Astrocyte (in vitro differentiated cells and primary cell): Measurements from ENCODE around the gene GZMA. TPM values are rescaled to one million over a fixed set of nuclear protein-coding genes. Genes with fewer than 3 reads are reported as not detected.
A peak's percentile ranks its signal among the peaks of the same experiment; 100 is the strongest.

ENCODE experiments used
- DNase-seq: peaks from one replicate; pipeline ENCODE4 v3.0.0-alpha.2; 2010; ENCODE audit warnings: low read depth
- FAIRE-seq: peaks from 2 replicates; lab custom pipeline; 2011; peaks lifted over from hg19 to GRCh38; lab: Jason Lieb, UNC
- H2AFZ ChIP-seq: 2 replicates; pipeline ENCODE4 v1.6.0; 2012; ENCODE audit warnings: low read depth, low read length, inconsistent platforms
- H3K27ac ChIP-seq: 2 replicates; pipeline ENCODE4 v1.5.1; 2011; ENCODE audit warnings: low read depth, low read length, inconsistent platforms
- H3K27me3 ChIP-seq: 2 replicates; pipeline ENCODE4 v1.6.0; 2011; ENCODE audit warnings: low read length, inconsistent platforms; ENCODE audit not compliant: insufficient read depth
- H3K36me3 ChIP-seq: 2 replicates; pipeline ENCODE4 v1.5.1; 2011; ENCODE audit warnings: low read length, inconsistent platforms; ENCODE audit not compliant: insufficient read depth
- H3K4me1 ChIP-seq: 2 replicates; pipeline ENCODE4 v1.5.1; 2011; ENCODE audit warnings: low read length, inconsistent platforms; ENCODE audit not compliant: insufficient read depth
- H3K4me2 ChIP-seq: 2 replicates; pipeline ENCODE4 v1.6.0; 2012; ENCODE audit warnings: low read length, inconsistent platforms
- H3K4me3 ChIP-seq: 2 replicates; pipeline ENCODE4 v1.5.1; 2011; ENCODE audit warnings: low read depth, mild to moderate bottlenecking, low read length, inconsistent platforms; ENCODE audit not compliant: insufficient read depth
- H3K79me2 ChIP-seq: 2 replicates; pipeline ENCODE4 v1.6.0; 2012; ENCODE audit warnings: mild to moderate bottlenecking, low read length, inconsistent platforms; ENCODE audit not compliant: insufficient read depth
- H3K9ac ChIP-seq: 2 replicates; pipeline ENCODE4 v1.6.0; 2012; ENCODE audit warnings: mild to moderate bottlenecking, low read length, inconsistent platforms
- H3K9me3 ChIP-seq: 2 replicates; pipeline ENCODE4 v1.5.1; 2012; ENCODE audit warnings: low read depth, mild to moderate bottlenecking, low read length, inconsistent platforms; ENCODE audit not compliant: insufficient read depth
- H4K20me1 ChIP-seq: 2 replicates; pipeline ENCODE4 v1.6.0; 2012; ENCODE audit warnings: low read length, inconsistent platforms; ENCODE audit not compliant: insufficient read depth
- H3K27ac Mint-ChIP-seq: one replicate; pipeline ENCODE4 v1.8.0; 2021; ENCODE audit warnings: mild to moderate bottlenecking, mixed read lengths; ENCODE audit not compliant: unreplicated experiment
- H3K27me3 Mint-ChIP-seq: one replicate; pipeline ENCODE4 v1.8.0; 2021; ENCODE audit warnings: low read depth, mixed read lengths; ENCODE audit not compliant: unreplicated experiment
- H3K36me3 Mint-ChIP-seq: one replicate; pipeline ENCODE4 v1.8.0; 2021; ENCODE audit warnings: low read depth, mixed read lengths; ENCODE audit not compliant: unreplicated experiment
- H3K4me1 Mint-ChIP-seq: one replicate; pipeline ENCODE4 v1.8.0; 2021; ENCODE audit warnings: low read depth, mixed read lengths; ENCODE audit not compliant: unreplicated experiment
- H3K4me3 Mint-ChIP-seq: one replicate; pipeline ENCODE4 v1.8.0; 2021; ENCODE audit warnings: mild to moderate bottlenecking, moderate library complexity, mixed read lengths; ENCODE audit not compliant: unreplicated experiment
- H3K9me3 Mint-ChIP-seq: one replicate; pipeline ENCODE4 v1.8.0; 2021; ENCODE audit warnings: mild to moderate bottlenecking, mixed read lengths; ENCODE audit not compliant: unreplicated experiment
- EZH2 ChIP-seq: IDR thresholded peaks from 2 replicates; pipeline ENCODE4 v1.6.1; 2012; ENCODE audit warnings: mild to moderate bottlenecking, low read length, inconsistent platforms; ENCODE audit not compliant: insufficient read depth
- total RNA-seq: library from RNA; stranded (reverse); gene quantifications from 2 replicates; pipeline ENCODE4 v1.2.1, GENCODE V29; 2021
- TF ChIP-seq, protein P1 (sequence below): IDR thresholded peaks from 2 replicates; pipeline ENCODE4 v1.5.1; 2011; ENCODE audit warnings: low read depth, mild to moderate bottlenecking, inconsistent platforms, low read length, moderate library complexity; ENCODE audit not compliant: insufficient read depth

The GZMA gene
- total RNA-seq, 1 donor from 2014 or later, result 1.7 TPM

- Histone ChIP-seq H3K79me2 (no peaks in the 10 kb centered on the region), H3K27me3 (peaks cover 16% of the 10 kb centered on the region), H3K27ac (no peak overlapping the region), H2AFZ (no peak overlapping the region), H3K4me2 (no peak overlapping the region), H3K4me3 (no peak overlapping the region), H3K36me3 (no peaks in the 10 kb centered on the region), H4K20me1 (no peaks in the 10 kb centered on the region), H3K4me1 (no peaks in the 10 kb centered on the region), H3K9ac (no peak overlapping the region), H3K9me3 (no peaks in the 10 kb centered on the region)
- TF ChIP-seq EZH2, result no peak
- TF ChIP-seq, protein P1, sequence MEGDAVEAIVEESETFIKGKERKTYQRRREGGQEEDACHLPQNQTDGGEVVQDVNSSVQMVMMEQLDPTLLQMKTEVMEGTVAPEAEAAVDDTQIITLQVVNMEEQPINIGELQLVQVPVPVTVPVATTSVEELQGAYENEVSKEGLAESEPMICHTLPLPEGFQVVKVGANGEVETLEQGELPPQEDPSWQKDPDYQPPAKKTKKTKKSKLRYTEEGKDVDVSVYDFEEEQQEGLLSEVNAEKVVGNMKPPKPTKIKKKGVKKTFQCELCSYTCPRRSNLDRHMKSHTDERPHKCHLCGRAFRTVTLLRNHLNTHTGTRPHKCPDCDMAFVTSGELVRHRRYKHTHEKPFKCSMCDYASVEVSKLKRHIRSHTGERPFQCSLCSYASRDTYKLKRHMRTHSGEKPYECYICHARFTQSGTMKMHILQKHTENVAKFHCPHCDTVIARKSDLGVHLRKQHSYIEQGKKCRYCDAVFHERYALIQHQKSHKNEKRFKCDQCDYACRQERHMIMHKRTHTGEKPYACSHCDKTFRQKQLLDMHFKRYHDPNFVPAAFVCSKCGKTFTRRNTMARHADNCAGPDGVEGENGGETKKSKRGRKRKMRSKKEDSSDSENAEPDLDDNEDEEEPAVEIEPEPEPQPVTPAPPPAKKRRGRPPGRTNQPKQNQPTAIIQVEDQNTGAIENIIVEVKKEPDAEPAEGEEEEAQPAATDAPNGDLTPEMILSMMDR, result no peak
- Mint-ChIP-seq H3K27ac (no peak overlapping the region), H3K4me3 (no peak overlapping the region), H3K9me3 (no peaks in the 10 kb centered on the region), H3K4me1 (peaks cover 6% of the 10 kb centered on the region), H3K36me3 (no peaks in the 10 kb centered on the region), H3K27me3 (peaks cover 7% of the 10 kb centered on the region)
- FAIRE-seq (no peak), DNase-seq (no peak)
Measured at GRCh38 chr5:55143624-55144023, 41.2 kb downstream of the GZMA start.

- H3K79me2 ChIP-seq, result no peaks in the 10 kb centered on the region
- FAIRE-seq (no peak), DNase-seq (no peak)
- H3K4me3 Mint-ChIP-seq, result no peak overlapping the region
- no peaks in the 10 kb centered on the region for H3K9me3 ChIP-seq
- H3K4me1 Mint-ChIP-seq, result peaks cover 4% of the 10 kb centered on the region
- no peak overlapping the region for H3K27ac Mint-ChIP-seq
- no peaks in the 10 kb centered on the region for H3K9me3 Mint-ChIP-seq
- TF ChIP-seq, protein P1, result no peak
- TF ChIP-seq EZH2, result no peak
- no peaks in the 10 kb centered on the region for H3K36me3 ChIP-seq
- H3K9ac ChIP-seq, result no peak overlapping the region
- peak overlapping the region; percentile 48 for H3K4me2 ChIP-seq
- no peaks in the 10 kb centered on the region for H3K36me3 Mint-ChIP-seq
- no peaks in the 10 kb centered on the region for H4K20me1 ChIP-seq
- peaks cover 7% of the 10 kb centered on the region for H3K27me3 Mint-ChIP-seq
- H3K4me3 ChIP-seq, result no peak overlapping the region
- H3K27me3 ChIP-seq, result peaks cover 16% of the 10 kb centered on the region
- H2AFZ ChIP-seq, result no peak overlapping the region
- H3K27ac ChIP-seq, result no peak overlapping the region
- no peaks in the 10 kb centered on the region for H3K4me1 ChIP-seq
Measured at GRCh38 chr5:55146080-55146479, 43.6 kb downstream of the GZMA start.

DNA sequence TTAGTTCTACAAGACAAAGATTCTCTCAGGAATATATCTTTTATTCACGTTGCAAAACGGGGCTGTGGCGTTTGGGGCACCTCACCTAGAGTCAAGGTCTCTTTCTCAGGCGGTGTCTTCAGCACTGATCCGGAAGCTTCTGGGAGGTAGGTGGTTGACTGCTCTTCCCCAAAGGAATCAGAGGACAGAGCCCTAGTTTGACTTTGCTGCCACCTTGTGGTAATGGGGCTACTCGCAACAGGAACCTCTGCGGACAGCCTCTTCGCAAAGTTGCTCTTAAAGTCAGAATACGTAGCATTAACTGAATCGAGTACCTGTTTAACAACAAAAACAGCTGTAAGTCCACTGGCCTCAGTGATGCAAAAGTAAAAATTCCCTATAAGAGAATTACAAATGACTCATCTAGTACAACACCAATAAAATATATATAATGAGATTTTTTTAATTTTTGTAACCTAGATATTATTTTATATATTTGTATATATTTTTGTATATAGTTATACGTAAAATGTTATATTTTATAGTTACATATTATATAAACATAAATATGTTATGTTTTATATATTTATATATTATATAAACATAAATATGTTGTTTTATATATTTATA is 44.2 kb downstream of the GZMA start:
- Mint-ChIP-seq H3K4me1 (no peaks in the 10 kb centered on the region), H3K36me3 (no peaks in the 10 kb centered on the region), H3K4me3 (no peak overlapping the region), H3K27me3 (peaks cover 7% of the 10 kb centered on the region), H3K27ac (no peak overlapping the region), H3K9me3 (no peaks in the 10 kb centered on the region)
- FAIRE-seq, result peak; percentile 71
- H3K9ac ChIP-seq, result no peak overlapping the region
- no peaks in the 10 kb centered on the region for H3K79me2 ChIP-seq
- H3K4me1 ChIP-seq, result no peaks in the 10 kb centered on the region
- no peaks in the 10 kb centered on the region for H3K9me3 ChIP-seq
- no peaks in the 10 kb centered on the region for H3K36me3 ChIP-seq
- H2AFZ ChIP-seq, result no peak overlapping the region
- peaks cover 16% of the 10 kb centered on the region for H3K27me3 ChIP-seq
- TF ChIP-seq EZH2, result no peak
- TF ChIP-seq, protein P1, result peak; percentile 94
- no peaks in the 10 kb centered on the region for H4K20me1 ChIP-seq
- no peak overlapping the region for H3K4me3 ChIP-seq
- DNase-seq, result peak; percentile 53
- H3K4me2 ChIP-seq, result peak overlapping the region; percentile 48
- no peak overlapping the region for H3K27ac ChIP-seq
